Measurements from ENCODE around the gene CSNK1G2.

GRCh38 chr19:1970003-1970805 lies 29.2 kb downstream of the CSNK1G2 start:
- TF ChIP-seq POLR2A (IDR thresholded peaks at IDR 0.05) (no peak), CTCF (IDR thresholded peaks at IDR 0.05) (no peak)
